ENCODE results near the gene DUSP11.

DUSP11 gene

GRCh38 chr2:73716543-73717250, 63.2 kb downstream of the DUSP11 start:
- no peak for DNase-seq

GRCh38 chr2:73714091-73714490, 65.8 kb downstream of the DUSP11 start:
- no peak for DNase-seq

Measured in retina (tissue), 1 donor.